CD4-positive, alpha-beta T cell treated with Interleukin-10 for 1 hour (primary cell): ENCODE results near the gene TMBIM6.
"Not testable (repeated sequence)": the region's sequence is repeated elsewhere in the genome, so short reads cannot be mapped to it uniquely, and the experiment has no call there.

Source experiments
- DNase-seq: peaks from one replicate; pipeline ENCODE4 v3.0.0-alpha.2; 2020

TMBIM6 gene, protein sequence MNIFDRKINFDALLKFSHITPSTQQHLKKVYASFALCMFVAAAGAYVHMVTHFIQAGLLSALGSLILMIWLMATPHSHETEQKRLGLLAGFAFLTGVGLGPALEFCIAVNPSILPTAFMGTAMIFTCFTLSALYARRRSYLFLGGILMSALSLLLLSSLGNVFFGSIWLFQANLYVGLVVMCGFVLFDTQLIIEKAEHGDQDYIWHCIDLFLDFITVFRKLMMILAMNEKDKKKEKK

GRCh38 chr12:49740930-49741881 is at the start of gene TMBIM6:
Gene TMBIM6, plus strand, starts transcription at chr12:49741557. Its CDS starts 10,937 bp downstream, at chr12:49752494.
- DNase-seq, result peak; percentile 100

DNA sequence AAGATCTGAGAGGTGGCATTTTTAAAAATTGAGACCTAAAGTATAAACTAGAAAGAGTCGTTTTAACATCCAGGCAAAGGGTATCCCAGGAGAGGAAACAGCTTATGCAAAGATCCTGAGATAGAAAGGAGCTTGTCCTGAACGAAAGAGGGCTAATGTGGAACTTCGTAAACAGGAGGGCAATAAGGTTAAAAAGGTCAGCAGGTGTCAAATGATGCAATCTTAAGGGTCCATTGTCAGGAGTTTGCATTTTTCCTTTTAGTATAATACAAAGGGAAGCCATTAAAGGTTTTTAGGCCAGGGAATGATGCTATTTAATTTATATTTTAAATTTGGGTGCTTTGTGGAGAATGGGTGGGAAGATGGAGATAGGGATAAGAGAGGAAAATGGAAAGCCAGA is 48.5 kb upstream of the TMBIM6 start:
- DNase-seq, result no peak

DNA sequence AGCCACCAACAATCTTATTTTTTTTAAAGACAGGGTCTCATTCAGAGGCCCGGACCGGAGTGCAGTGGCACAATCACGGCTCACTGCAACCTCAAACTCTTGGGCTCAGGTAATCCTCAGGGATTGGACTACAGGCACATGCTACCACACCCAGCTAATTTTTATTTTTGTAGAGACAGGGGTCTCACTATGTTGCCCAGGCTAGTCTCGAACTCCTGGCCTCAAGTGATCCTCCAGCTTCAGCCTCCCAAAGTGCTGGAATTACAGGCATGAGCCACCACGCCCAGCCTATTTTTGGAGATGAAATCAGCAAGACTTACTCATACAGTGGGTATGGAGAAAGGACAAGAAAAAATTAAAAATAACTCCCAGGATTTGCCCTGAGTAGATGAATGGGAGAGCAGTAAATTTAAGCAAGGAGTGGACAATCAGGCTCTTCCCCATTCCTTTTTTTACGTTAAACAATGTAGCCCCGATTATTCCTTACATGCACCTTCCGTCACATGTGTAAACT is 47.4 kb upstream of the TMBIM6 start:
- DNase-seq, result no peak

DNA sequence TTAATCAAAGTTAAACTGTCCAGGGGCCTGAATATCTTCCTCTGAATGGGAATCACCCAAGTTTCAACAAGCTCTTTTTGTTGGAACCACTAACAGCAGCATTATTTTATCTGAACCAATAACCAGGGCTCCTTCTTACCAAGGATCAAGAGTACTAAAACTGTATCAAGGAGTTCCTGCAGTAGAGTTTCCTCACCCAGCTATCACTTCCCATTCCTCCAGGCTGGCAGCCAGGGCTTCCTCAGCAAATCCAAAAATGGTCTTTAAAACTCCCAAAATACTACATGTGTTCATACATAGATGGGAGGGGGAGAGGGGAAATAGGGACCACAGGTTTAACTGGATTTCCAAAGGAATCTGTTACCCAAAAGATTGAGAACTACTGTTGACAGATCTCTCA is 44.6 kb upstream of the TMBIM6 start:
- no peak for DNase-seq

DNA sequence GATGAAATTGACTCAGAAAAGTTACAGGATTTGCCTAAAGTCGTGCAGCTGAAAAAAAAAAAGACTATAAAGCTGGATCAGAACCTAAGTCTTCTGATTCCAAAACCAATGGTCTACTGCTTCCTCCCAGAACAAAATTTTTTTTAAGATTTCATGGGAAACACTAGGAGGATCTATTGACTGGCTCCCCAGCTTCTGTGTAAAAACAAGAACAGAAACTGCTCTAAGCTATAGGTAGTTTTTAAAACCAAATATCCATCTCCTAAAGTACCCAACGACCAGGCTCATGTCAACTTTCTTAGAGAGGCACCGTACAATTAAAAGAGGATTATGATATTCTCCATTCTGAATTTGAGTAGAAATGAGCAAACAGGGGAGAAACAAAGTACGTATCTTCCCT is 43.5 kb upstream of the TMBIM6 start:
- no peak for DNase-seq

DNA sequence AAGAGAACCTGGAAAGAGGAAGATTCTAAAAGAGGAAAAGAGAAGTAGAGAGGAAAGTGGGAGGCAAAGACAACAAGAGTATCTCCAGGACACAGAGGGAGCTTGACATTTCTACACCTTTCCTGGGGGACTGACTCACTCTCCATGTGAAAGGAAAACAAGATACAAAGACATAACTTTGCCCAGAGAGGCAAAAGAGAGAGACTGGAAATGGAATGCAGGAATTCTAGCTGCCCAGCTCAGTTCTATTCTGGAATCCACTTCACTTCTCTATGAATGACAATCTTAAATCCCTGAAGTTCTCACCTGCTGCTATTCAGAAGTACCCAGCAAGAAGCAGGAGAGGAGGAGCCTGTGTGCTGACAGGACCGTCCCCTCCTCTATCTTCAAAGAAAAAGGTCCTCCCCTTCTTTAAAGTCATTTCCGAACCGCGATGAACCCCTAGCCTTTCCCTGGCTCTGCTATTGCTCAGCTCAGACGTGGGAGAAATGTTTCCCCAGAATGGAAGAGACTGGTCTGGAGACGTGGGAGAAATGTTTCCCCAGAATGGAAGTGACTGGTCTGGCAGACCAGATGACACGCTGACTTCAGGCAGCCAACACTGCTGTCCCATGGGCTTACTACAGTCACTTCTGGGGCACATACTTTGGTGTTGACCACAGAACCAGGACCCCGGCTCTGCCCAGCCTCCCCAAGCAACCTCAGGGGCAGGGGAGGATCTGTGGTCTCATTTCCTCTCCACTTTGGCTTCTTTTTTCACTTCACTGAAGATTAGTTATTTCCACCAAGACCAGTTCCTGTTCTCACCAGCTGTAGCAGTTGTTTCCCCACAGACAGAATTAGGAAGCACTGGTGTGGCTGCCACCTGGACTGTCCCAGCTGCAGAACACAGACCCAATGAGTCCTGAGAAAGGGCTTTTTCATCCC is 42.5 kb upstream of the TMBIM6 start:
- peak; percentile 46 for DNase-seq

DNA sequence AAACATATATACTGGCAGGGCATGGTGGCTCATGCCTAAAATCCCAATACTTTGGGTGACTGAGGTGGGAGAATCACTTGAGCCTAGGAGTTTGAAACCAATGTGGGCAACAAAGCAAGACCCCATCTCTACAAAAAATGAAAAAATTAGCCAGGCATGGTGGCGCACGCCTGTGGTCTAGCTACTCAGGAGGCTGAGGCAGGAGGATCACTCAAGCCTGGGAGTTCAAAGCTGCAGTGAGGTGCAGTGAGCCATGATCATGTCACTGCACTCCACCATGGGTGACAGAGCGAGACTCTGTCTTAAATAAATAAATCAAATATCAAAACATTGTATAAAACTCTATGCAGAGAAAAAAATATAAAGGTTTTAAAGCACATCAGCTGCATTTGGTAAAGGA is 39.3 kb upstream of the TMBIM6 start:
- no peak for DNase-seq

GRCh38 chr12:49702676-49703215 is 38.6 kb upstream of the TMBIM6 start:
- no peak for DNase-seq

DNA sequence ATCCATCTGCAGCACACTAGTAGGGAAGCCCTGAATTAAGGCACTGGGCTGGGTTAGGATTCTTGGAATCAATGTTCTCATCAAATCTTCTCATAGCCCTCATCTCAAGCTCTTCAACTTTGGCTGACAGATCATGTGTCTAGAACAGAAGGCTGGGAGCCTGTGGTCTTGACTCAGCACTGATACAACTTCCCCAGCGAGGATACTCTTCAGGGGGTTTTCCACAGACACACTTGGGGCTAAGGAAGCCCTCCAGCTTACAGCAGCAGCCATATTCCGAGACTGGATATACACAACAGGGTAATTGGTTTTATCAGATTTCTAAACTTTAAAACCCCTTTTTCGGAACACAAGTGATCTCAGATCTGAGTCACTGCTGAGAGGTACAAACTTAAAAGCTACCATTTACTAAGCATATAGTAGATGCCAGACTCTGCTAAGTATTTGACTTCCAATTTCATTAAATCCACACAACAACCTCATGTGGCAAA is 37.7 kb upstream of the TMBIM6 start:
- peak; percentile 50 for DNase-seq

- DNase-seq, result peak; percentile 24
These were observed 35.8 kb upstream of the TMBIM6 start for GRCh38 chr12:49705479-49706134.

GRCh38 chr12:49706351-49707127 is 34.8 kb upstream of the TMBIM6 start:
- no peak for DNase-seq

GRCh38 chr12:49707128-49707811 is 34.1 kb upstream of the TMBIM6 start, which contains the start of gene FMNL3:
Gene FMNL3, minus strand, starts transcription at chr12:49707405. Its CDS starts 225 bp downstream, at chr12:49707180.
- DNase-seq, result peak; percentile 99

DNA sequence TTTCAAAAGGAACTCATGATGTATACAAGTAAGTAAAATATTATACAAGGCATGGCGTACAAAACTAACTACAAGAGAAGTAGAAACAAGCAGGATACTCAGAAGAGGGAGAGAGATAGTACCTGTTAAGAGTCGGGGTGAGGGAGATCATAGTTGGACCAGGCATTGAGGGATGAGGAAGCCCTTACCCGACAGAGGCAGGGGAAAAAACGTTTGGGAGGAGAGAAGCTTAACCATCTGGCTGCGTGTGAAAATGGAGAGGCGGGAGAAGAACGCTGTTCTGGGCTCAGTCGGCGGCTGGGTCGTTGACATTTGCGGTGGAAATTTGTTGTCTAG is 33.6 kb upstream of the TMBIM6 start:
- DNase-seq, result no peak

- no peak for DNase-seq
These were observed 32.5 kb upstream of the TMBIM6 start for GRCh38 chr12:49708851-49709250.

GRCh38 chr12:49713952-49714351 is 27.4 kb upstream of the TMBIM6 start:
- DNase-seq, result not testable (repeated sequence)

GRCh38 chr12:49716553-49716952 is 24.8 kb upstream of the TMBIM6 start:
- no peak for DNase-seq

DNA sequence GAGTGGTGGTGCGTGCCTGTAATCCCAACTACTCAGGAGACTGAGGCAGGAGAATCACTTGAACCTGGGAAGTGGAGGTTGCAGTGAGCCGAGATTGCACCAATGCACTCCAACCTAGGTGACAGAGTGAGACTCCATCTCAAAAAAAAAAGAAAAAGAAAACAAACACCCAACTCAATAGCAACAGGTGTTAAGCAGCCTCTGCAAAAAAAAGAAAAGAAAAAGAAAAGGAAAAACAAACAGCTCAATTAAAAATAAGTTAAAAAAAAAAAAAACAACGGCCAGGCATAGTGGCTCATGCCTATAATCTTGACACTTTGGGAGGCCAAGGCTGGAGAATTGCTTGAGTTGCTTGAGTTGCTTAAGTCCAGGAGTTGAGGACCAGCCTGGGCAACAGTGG is 23.6 kb upstream of the TMBIM6 start:
- not testable (repeated sequence) for DNase-seq

DNA sequence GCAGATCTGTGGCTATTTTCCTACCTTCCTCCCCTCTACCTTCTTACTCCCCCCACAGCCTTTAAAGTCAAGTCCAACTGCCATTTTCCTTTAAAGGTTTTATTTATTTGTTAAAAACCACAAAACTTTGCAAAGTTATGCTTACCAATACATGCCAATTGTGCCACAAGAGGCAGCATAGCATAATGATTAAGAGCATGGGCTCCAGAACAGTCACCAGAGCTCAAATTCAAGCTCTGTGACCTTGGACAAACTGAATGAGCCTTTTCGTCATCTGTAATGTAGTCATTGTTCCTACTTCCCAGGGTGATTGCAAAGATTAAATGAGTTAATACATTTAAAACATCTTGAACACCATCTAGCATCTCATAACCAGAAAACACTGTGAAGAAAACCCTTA is 21.1 kb upstream of the TMBIM6 start:
- no peak for DNase-seq

DNA sequence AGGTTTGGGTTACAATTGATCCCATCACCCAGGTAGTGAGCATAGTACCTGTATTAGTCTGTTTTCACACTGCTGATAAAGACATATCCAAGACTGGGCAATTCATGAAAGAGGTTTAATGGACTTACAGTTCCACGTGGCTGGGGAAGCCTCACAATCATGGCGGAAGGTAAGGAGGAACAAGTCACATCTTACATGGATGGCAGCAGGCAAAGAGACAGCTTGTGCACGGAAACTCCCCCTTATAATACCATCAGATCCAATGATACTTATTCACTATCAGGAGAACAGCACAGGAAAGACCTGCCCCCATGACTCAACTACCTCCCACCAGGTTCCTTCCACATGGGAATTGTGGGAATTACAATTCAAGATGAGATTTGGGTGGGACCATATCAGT is 20.0 kb upstream of the TMBIM6 start:
- DNase-seq, result not testable (repeated sequence)

- DNase-seq, result no peak
These were observed 12.9 kb upstream of the TMBIM6 start for GRCh38 chr12:49728446-49728845.
